GM12801 (cell line): ENCODE data around the gene ZNF563.

Source experiments
- TF ChIP-seq, protein P1 (sequence below): IDR thresholded peaks from one replicate; pipeline ENCODE4 v1.5.1; 2011; ENCODE audit warnings: control low read depth; ENCODE audit not compliant: insufficient read length; ENCODE audit errors: extremely low read depth

The ZNF563 gene

DNA sequence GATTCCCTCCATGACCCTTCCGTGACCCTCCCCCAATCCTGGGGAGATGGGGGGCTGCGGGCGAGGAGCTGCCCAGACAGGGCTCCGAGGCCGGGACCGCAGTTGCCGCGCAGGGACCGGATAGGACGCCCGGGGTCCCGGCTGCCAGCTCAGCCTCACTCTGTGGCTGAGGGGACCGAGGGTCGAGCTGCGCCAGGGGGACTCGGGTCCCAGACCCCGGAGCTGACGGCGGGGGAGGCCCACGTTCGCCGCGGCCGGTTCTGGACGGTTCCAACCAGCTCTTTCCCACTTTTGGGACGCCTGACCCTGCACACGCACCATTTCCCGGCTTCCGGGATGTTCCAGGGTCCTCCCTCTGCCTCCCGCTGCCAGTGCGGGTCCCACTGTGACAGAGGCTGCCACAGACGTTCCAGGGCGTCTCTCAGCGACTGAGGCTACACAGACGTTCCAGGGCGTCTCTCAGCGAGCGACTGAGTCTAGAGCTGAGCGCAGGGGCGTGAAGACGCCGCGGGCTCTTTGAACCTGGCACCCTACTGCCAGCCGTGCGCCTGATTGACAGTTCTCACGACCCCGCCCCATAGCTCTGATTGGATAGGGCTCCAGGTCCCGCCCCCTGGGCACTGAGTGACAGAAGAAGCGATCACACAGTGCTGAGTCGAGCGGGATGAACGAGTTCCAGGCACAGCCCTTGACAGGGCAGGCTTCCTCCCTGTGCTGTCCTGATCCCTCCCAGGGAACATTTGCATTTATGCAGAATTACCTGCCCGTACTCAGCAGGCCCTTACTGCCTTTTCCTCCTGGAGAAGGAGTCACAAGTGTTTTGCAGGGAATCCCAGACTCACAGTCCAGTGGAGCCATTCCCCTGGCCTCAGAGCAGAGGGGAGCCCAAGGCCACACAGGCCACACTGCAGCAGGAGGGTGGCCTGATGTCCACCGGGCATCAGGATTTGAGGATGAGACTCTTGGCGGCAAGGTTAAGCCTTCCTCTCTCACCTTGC, at the start of gene ZNF563:
Gene ZNF563 (minus strand): TSS at position 472 of the 998 bp plus-strand sequence. CDS start 151 bp downstream, at position 321.
- TF ChIP-seq, protein P1, sequence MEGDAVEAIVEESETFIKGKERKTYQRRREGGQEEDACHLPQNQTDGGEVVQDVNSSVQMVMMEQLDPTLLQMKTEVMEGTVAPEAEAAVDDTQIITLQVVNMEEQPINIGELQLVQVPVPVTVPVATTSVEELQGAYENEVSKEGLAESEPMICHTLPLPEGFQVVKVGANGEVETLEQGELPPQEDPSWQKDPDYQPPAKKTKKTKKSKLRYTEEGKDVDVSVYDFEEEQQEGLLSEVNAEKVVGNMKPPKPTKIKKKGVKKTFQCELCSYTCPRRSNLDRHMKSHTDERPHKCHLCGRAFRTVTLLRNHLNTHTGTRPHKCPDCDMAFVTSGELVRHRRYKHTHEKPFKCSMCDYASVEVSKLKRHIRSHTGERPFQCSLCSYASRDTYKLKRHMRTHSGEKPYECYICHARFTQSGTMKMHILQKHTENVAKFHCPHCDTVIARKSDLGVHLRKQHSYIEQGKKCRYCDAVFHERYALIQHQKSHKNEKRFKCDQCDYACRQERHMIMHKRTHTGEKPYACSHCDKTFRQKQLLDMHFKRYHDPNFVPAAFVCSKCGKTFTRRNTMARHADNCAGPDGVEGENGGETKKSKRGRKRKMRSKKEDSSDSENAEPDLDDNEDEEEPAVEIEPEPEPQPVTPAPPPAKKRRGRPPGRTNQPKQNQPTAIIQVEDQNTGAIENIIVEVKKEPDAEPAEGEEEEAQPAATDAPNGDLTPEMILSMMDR, result no peak

DNA sequence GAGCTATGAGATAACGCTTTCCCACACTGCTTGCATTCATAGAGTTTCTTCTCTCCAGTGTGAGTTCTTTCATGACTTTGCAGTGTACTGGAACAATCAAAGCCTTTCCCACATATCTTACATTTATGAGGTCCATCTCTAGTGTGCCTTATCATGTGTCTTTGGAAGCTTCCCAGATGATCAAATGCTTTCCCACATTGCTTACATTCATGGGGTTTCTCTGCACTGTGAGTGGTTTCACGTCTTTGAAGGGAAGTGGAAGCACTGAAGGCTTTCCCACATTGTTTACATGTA, 47.0 kb upstream of the ZNF563 start:
- TF ChIP-seq, protein P1, result no peak

DNA sequence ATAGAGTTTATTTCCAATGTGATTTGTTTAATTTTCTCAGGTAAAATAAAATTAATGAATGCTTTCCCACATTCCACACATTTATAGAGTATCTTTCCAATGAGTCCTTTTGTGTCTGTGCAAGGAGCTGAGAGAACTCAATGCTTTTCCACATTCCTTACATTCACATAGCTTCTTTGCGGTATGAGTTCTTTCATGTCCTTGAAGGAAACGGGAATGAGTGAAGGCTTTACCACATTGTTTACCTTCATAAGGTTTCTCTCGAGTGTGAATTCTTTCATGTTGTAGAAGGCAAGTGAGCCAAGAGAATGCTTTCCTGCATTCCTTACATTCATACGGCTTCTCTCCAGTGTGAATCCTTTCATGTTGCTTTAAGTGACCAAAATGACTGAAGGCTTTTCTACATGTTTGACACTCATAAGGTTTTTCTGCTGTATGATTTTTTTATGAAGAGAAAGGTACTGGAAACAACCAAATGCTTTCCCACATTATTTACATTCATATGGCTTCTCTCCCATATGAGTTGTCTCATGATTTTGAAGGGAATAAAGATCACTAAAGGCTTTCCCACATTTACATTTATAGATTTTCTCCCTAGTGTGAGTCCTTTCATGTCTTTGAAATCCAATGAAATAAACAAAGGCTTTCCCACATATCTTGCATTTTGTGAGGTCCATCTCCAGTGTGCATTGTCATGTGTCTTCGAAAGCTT, 46.5 kb upstream of the ZNF563 start:
- TF ChIP-seq, protein P1, result no peak

DNA sequence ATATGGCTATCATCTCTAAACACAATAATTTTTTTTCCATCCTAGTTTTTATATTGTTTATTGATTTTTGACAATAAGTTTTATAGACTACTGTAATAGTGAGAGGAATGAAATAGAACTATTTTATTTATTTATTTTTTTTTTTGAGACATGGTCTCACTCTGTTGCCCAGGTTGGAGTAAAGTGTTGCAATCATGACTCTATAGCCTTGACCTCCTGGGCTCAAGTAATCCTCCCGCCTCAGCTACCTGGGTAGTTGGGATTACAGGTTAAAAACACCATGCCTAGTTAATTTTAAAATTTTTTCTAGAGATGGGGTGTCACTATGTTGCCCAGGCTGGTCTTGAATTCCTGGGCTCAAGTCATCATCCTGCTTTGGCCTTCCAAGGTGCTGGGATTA, 40.6 kb upstream of the ZNF563 start:
- TF ChIP-seq, protein P1, result no peak

DNA sequence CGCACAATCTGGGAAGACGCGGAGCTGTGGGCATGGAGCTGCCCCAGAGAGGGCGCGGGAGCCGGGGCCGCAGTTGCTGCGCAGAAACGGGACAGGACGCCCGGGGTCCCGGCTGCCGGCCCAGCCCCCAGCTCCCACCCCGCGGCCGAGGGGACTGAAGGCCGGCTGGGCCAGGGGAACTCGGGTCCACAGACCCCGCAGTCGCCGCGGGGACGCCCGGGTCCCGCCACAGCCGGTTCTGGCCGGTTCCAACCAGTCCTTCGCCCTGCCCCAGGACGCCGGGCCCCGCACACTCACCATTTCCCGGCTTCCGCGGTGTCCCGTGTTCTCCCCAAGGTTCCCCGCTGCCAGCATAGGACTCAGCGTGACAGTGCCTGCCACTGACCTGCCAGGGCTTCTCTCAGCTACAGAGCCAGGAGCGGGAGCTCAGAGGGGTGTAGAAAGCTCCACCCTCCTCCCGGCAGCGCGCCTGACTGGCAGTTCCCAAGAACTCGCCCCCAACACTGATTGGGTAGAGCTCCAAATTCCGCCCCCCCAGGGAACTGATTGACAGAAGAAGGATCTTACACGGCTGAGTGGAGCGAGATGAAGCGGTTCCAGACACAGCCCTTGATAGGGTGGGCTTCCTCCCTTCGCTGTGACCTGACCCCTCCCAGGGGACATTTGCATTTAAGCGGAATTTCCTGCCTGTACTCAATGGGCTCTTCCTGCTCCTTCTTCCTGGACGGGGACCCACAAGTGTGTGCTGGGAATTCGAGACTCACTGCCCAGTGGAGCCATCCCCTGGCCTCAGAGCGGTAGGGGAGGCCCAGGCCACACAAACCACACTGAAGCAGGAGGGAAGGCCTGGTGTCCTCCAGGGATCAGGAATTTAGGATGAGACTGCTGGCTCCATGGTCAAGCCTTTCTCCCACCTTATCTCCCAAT, 32.1 kb upstream of the ZNF563 start, which contains the start of gene ZNF442:
Gene ZNF442 (minus strand): TSS at position 448 of the 927 bp plus-strand sequence. CDS start 2,052 bp downstream, outside the sequence.
- TF ChIP-seq, protein P1, result no peak

DNA sequence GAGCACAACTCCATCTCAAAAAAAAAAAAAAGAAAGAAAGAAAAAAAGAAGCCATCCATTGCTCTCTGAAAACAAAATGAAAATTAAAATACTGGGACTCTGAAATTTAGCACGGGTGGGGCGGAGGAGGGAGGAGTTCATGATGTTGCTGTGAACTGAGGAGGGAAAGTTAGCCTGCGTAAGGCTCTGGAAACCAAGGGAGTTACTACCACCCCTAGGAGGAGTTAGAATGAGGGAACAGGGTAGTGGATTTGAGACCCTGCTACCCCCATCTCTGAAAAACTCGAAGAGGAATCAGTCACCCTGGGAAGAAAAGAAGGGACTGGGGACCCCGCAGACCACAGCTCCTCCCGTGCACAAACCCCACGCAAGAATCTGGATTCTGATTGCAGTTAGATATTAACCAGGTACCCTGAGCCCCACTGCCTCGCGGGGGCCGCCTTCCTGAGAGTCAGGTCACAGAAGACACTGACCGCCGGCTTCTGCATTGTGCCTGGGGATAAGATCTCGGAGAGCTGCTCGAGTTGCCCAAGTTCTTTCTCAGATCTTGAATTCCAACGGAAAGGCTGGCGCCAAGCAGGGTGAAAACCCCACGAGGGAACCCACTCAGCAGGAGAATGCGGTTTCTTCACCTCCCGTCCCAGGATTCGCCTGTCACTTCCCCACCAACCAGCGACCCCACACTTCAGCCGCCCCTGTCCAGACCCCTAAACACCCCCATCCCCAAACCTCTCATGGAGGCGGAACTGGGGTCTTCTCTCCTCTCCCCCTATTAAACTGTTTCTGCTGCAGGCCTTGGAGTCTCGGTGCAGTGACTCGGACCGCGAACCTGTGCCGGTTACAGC, 31.2 kb upstream of the ZNF563 start:
- TF ChIP-seq, protein P1, result no peak
